Thoracic aorta (tissue), 2 donors: Measurements from ENCODE around the gene NRXN3. TPM values are rescaled to one million over a fixed set of nuclear protein-coding genes. Genes with fewer than 3 reads are reported as not detected.

Experiments used
- ATAC-seq: fragments of 150-250 bp; one replicate; pipeline ENCODE4 v1.8.0; 2017; ENCODE audit warnings: low read depth; ENCODE audit not compliant: insufficient number of reproducible peaks, low FRiP score
- DNase-seq: peaks from one replicate; pipeline ENCODE4 v3.0.0-alpha.2; 2020; ENCODE audit warnings: low spot score
- H3K27ac ChIP-seq, 2 donors: fragments of 200-600 bp; sonication (generic); 1 replicate in 1 of 2; 2 replicates in 1 of 2; pipeline ENCODE4 v1.5.1; 2016; ENCODE audit warnings: mild to moderate bottlenecking in 2 of 2, moderate library complexity in 2 of 2
- H3K27me3 ChIP-seq: fragments of 200-600 bp; sonication (generic); replicated peaks from 2 replicates; pipeline ENCODE4 v1.6.0; 2016; ENCODE audit warnings: mild to moderate bottlenecking; ENCODE audit not compliant: insufficient read depth
- H3K36me3 ChIP-seq: fragments of 200-600 bp; sonication (generic); one replicate; pipeline ENCODE4 v1.5.1; 2016
- H3K4me1 ChIP-seq, 2 donors: fragments of 200-600 bp; sonication (generic); 1 replicate in 1 of 2; 2 replicates in 1 of 2; pipeline versions ENCODE4 v1.5.1 to v1.6.0; 2016; ENCODE audit warnings: low read depth in 2 of 2, mild to moderate bottlenecking in 1 of 2; ENCODE audit not compliant: control insufficient read depth in 1 of 2
- H3K4me3 ChIP-seq: fragments of 200-600 bp; sonication (generic); 2 replicates; pipeline ENCODE4 v1.5.1; 2016; ENCODE audit warnings: mild to moderate bottlenecking
- H3K9me3 ChIP-seq: fragments of 200-600 bp; sonication (generic); 2 replicates; pipeline ENCODE4 v1.5.1; 2016
- total RNA-seq, 2 donors: library from RNA; depleted of rRNA; stranded (reverse); fragments of >200 nt; gene quantifications; one replicate each; pipeline versions ENCODE4 v1.1.0 to v1.2.3, GENCODE V29; 2016
- TF ChIP-seq, protein P1 (sequence below): fragments of 200-600 bp; sonication (generic); IDR thresholded peaks from one replicate; pipeline ENCODE4 v1.5.1; 2019; ENCODE audit warnings: antibody characterized with exemption

Gene NRXN3
- total RNA-seq, 2 donors from 2014 or later, result 5.6 to 33.3 TPM

- Histone ChIP-seq H3K27ac (no peak overlapping the region), H3K36me3 (no peaks in the 10 kb centered on the region)
- TF ChIP-seq, protein P1, sequence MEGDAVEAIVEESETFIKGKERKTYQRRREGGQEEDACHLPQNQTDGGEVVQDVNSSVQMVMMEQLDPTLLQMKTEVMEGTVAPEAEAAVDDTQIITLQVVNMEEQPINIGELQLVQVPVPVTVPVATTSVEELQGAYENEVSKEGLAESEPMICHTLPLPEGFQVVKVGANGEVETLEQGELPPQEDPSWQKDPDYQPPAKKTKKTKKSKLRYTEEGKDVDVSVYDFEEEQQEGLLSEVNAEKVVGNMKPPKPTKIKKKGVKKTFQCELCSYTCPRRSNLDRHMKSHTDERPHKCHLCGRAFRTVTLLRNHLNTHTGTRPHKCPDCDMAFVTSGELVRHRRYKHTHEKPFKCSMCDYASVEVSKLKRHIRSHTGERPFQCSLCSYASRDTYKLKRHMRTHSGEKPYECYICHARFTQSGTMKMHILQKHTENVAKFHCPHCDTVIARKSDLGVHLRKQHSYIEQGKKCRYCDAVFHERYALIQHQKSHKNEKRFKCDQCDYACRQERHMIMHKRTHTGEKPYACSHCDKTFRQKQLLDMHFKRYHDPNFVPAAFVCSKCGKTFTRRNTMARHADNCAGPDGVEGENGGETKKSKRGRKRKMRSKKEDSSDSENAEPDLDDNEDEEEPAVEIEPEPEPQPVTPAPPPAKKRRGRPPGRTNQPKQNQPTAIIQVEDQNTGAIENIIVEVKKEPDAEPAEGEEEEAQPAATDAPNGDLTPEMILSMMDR, result no peak
Observed at GRCh38 chr14:79802093-79802492, 1631.9 kb downstream of the NRXN3 start.

DNA sequence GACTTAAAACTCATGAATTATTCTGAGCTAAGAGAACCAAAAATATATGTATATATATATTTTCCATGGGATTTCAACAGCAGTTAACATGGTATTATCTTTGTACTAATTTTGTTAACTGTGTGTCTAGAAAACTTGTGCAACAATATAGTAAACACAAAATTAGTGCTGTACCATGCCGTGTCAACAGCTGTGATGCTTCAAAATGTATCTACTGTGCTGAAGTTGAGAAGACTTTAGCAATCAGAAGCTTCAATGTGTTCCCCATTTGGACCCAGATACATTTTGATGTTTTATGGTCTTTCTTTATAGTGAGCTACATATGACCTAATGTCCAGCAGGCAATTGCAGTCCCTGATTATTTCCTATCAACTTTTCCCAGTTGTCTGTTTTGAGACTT lies 1635.5 kb downstream of the NRXN3 start:
- ATAC-seq (no peak), DNase-seq (no peak)
- TF ChIP-seq, protein P1, result no peak
- H3K4me1 ChIP-seq, result no peaks in the 10 kb centered on the region
- H3K9me3 ChIP-seq, result no peaks in the 10 kb centered on the region
- no peaks in the 10 kb centered on the region for H3K27me3 ChIP-seq
- no peak overlapping the region for H3K27ac ChIP-seq
- no peak overlapping the region for H3K4me3 ChIP-seq
- no peaks in the 10 kb centered on the region for H3K36me3 ChIP-seq

More at GRCh38 chr14:79802093-79802492, 1631.9 kb downstream of the NRXN3 start:
- Histone ChIP-seq H3K4me3 (no peak overlapping the region), H3K9me3 (no peaks in the 10 kb centered on the region), H3K4me1 (no peaks in the 10 kb centered on the region), H3K27me3 (no peaks in the 10 kb centered on the region)
- DNase-seq, result no peak
- no peak for ATAC-seq

DNA sequence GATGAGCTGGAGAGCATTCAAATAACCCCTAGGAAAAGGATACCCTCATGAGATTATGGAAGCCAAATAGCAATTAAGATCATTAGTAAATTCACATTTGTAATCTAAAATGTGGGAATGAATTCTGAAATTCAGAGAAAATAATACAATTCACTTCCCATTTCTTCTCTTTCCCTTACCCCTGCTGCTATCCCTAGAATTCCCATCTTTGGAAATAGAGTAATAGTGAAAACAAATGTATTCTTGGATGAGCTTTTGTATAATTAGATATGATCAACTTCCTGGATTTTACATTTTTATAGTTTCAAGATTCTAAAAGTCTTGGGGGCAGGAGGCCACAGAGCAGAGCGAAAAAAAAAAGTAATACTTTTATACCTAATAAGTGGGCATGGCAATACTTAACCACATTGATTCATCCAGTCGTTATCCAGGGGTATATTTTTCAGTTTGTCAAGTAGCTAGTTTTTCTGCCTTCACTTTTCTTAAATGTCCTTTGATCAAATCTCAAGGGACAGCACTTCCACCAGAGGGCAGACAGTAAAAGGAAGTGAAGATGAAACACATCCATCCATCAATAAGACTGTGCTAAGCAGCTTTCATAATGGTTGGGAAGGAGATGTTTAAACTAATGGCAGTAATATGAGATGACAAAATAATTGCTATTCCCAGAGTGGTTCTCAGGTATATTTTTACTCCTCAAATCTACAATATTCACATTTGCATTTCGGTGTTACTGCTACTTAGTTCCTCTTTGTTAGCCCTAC lies 1639.9 kb downstream of the NRXN3 start:
- ATAC-seq, result no peak

DNA sequence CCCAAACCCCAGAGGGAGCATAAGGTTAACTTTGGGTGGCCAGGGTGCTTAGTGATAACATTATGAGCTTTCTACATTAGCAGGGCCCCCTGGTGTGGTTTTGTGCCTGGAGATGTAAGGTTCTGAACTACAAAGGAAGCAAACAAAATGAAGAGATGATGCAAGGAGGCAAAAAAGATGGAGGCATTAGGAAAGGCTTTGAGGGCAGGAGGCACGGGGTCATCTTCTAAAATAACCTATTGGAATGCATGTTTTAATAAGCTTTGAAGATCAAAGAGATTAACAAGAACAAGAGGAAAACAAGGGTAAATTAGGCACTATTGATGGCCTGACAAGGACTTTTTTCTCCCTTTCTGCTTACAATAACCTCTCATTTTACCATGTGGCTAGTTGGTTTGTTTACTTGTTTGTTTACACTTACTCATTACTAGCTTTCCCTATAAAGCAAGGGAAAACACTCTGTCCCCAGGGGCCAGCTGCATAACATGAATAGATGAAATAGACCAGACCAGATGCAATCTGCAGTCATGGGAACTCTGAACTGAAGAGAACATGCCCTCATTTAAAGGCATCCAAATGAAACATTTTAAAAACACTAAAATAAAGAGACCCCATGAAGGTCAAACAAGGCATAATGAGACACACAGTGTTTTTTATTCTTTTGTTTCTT lies 1650.8 kb downstream of the NRXN3 start:
- no peak overlapping the region for H3K27ac ChIP-seq
- no peak overlapping the region for H3K4me3 ChIP-seq
- no peaks in the 10 kb centered on the region for H3K27me3 ChIP-seq
- H3K9me3 ChIP-seq, result no peaks in the 10 kb centered on the region
- DNase-seq (no peak), ATAC-seq (no peak)
- H3K4me1 ChIP-seq, result no peaks in the 10 kb centered on the region
- H3K36me3 ChIP-seq, result no peaks in the 10 kb centered on the region
- TF ChIP-seq, protein P1, result no peak

More for the DNA sequence above, 1639.9 kb downstream of the NRXN3 start:
- Histone ChIP-seq H3K4me1 (no peaks in the 10 kb centered on the region), H3K4me3 (no peak overlapping the region), H3K27me3 (no peaks in the 10 kb centered on the region), H3K27ac (no peak overlapping the region), H3K9me3 (no peaks in the 10 kb centered on the region), H3K36me3 (no peaks in the 10 kb centered on the region)
- TF ChIP-seq, protein P1, result no peak
- no peak for DNase-seq

- ATAC-seq, result no peak
- Histone ChIP-seq H3K36me3 (no peaks in the 10 kb centered on the region), H3K27ac (no peak overlapping the region), H3K9me3 (no peaks in the 10 kb centered on the region), H3K4me1 (no peaks in the 10 kb centered on the region), H3K27me3 (no peaks in the 10 kb centered on the region), H3K4me3 (no peak overlapping the region)
- no peak for DNase-seq
- TF ChIP-seq, protein P1, result no peak
Observed at GRCh38 chr14:79822034-79822433, 1651.9 kb downstream of the NRXN3 start.
